ENCODE data around the gene NUTM2G. TPM values are rescaled to one million over a fixed set of nuclear protein-coding genes. Genes with fewer than 3 reads are reported as not detected.
"Not testable (repeated sequence)": the region's sequence is repeated elsewhere in the genome, so short reads cannot be mapped to it uniquely, and the experiment has no call there.

Gene NUTM2G
- total and polyA plus RNA-seq, 9 of the 15 experiments (the other 6 are each of a cell fraction or from before 2014, with no cell fraction given), result 0.03 TPM; not detected in 7

- TF ChIP-seq HMBOX1 (IDR thresholded peaks at IDR 0.05) (peak; percentile 63), NCOR1 (IDR thresholded peaks at IDR 0.05) (peak; percentile 89), KDM1A (IDR thresholded peaks at IDR 0.05) (peak; percentile 92), TRIM24 (IDR thresholded peaks at IDR 0.05) (peak; percentile 79 to 83), POLR2AphosphoS5 (IDR thresholded peaks at IDR 0.05; ENCODE audit: control insufficient read depth, insufficient read depth, low read depth, low read length) (0 out of 2 replicates have a peak, but pooled peaks have one; percentile 19), CXXC5 (CRISPR knock-in tag; IDR thresholded peaks at IDR 0.05) (peak; percentile 46; the same call in 1 of the 2 replicates), CC2D1A (IDR thresholded peaks at IDR 0.05) (0 out of 2 replicates have a peak, but pooled peaks have one; percentile 77), BCOR (IDR thresholded peaks at IDR 0.05) (peak; percentile 53; the same call in 1 of the 2 replicates), CCNT2 (IDR thresholded peaks at IDR 0.05; ENCODE audit: borderline replicate concordance, extremely low read depth, insufficient read length, low read depth, low read length) (peak; percentile 23), HDAC3 (IDR thresholded peaks at IDR 0.05; ENCODE audit: borderline replicate concordance, partially characterized antibody) (peak; percentile 69), EP300 (IDR thresholded peaks at IDR 0.05; ENCODE audit: low read length) (peak; percentile 82), HDAC1 (IDR thresholded peaks at IDR 0.05) (peak in 1 of 2 experiments; percentile 81; a peak in 2 of 4 replicates), HDAC2 (IDR thresholded peaks at IDR 0.05) (peak; percentile 74), FOXM1 (IDR thresholded peaks at IDR 0.05; ENCODE audit: low read depth) (peak; percentile 58; the same call in 1 of the 2 replicates), AFF1 (IDR thresholded peaks at IDR 0.05; ENCODE audit: low read depth in 1 of 2, partially characterized antibody in 2 of 2) (peak in 1 of 2 experiments; percentile 32), MEIS2 (IDR thresholded peaks at IDR 0.05; ENCODE audit: partially characterized antibody) (peak; percentile 71)
- TF ChIP-seq FOXM1 (CRISPR knock-in tag; IDR thresholded peaks at IDR 0.05; ENCODE audit: low read depth), result not testable (repeated sequence)
- TF ChIP-seq, protein P1, sequence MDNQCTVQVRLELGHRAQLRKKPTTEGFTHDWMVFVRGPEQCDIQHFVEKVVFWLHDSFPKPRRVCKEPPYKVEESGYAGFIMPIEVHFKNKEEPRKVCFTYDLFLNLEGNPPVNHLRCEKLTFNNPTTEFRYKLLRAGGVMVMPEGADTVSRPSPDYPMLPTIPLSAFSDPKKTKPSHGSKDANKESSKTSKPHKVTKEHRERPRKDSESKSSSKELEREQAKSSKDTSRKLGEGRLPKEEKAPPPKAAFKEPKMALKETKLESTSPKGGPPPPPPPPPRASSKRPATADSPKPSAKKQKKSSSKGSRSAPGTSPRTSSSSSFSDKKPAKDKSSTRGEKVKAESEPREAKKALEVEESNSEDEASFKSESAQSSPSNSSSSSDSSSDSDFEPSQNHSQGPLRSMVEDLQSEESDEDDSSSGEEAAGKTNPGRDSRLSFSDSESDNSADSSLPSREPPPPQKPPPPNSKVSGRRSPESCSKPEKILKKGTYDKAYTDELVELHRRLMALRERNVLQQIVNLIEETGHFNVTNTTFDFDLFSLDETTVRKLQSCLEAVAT (IDR thresholded peaks at IDR 0.05), result peak in 1 of 2 experiments; percentile 42; a peak in 1 of 4 replicates
- TF ChIP-seq, protein P2, sequence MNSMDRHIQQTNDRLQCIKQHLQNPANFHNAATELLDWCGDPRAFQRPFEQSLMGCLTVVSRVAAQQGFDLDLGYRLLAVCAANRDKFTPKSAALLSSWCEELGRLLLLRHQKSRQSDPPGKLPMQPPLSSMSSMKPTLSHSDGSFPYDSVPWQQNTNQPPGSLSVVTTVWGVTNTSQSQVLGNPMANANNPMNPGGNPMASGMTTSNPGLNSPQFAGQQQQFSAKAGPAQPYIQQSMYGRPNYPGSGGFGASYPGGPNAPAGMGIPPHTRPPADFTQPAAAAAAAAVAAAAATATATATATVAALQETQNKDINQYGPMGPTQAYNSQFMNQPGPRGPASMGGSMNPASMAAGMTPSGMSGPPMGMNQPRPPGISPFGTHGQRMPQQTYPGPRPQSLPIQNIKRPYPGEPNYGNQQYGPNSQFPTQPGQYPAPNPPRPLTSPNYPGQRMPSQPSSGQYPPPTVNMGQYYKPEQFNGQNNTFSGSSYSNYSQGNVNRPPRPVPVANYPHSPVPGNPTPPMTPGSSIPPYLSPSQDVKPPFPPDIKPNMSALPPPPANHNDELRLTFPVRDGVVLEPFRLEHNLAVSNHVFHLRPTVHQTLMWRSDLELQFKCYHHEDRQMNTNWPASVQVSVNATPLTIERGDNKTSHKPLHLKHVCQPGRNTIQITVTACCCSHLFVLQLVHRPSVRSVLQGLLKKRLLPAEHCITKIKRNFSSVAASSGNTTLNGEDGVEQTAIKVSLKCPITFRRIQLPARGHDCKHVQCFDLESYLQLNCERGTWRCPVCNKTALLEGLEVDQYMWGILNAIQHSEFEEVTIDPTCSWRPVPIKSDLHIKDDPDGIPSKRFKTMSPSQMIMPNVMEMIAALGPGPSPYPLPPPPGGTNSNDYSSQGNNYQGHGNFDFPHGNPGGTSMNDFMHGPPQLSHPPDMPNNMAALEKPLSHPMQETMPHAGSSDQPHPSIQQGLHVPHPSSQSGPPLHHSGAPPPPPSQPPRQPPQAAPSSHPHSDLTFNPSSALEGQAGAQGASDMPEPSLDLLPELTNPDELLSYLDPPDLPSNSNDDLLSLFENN (IDR thresholded peaks at IDR 0.05; ENCODE audit: low read depth in 2 of 2, low read length in 2 of 2), result peak in 1 of 2 experiments; percentile 50; a peak in 1 of 4 replicates
Observed at GRCh38 chr9:96974037-96974436, 45.4 kb downstream of the NUTM2G start (continued).
